ENCODE measurements around the gene TULP4.
A peak's percentile ranks its signal among the peaks of the same experiment; 100 is the strongest.

The TULP4 gene

DNA sequence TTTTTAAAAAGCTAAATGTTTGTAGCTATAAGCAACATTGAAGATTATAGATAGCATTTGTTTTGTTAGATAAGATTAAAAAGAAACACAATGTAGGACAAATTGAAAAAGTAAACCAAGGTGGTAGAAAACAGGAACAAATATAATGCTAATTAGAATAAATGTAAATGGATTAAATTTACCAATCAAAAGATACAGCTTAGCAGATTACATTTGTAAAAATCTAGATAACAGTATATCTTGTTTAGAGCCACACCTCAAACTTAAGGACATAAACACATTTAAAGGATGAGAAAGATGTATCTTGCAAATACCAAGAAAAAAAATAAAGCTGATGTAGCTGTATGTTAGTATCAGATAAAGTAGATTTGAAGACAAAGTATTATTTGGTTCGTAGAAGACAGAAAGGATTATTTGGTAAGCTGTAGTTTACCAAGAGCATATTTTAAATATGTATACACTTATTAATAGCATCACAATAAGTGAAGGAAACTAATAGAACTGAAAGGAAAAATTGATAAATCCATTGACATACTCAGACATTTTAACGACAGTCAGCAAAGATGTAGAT, 107.2 kb downstream of the TULP4 start:
- no peak for DNase-seq

DNA sequence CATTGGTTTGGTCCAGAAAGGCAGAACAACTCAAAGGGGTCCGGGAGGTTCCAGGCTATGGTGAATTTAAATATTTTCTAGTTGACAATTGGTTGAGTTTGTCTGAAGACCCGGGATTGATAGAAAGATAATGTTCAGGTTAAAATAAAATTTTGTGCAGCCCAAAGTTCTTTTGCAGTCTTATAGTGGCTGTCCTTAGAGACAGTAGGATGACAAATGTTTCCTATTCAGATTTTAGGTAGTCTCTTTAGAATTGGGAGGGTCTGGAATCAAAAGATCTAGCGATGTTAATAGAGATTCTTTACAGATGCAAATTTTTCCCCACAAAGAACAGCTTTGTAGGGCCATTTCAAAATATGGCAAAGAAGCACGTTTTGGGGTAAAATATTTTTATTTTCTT, 109.1 kb downstream of the TULP4 start:
- no peak for DNase-seq

GRCh38 chr6:158422629-158423238, 110.5 kb downstream of the TULP4 start:
- DNase-seq: no peak

- DNase-seq: no peak
Observed at GRCh38 chr6:158431036-158431435, 118.8 kb downstream of the TULP4 start.

DNA sequence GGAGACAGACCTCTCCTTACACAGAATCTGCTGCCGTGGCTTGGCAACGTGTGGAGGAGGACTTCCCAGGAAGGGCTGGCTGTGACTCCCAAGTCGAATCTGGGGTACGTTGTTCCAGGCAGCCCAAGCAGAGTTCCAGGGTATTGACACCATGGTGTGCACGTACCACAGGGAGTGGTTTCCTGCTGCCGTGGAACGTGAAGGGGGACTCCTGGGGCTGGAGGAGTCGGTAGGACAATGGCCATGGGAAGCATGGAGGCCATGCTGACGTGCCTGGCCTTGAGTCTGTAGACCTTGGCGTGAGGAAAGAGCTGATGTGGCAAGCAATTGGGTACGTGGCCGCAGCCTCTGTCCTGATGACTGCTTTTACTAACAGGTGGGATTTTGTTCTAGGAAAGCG, 119.3 kb downstream of the TULP4 start:
- DNase-seq: no peak

- DNase-seq: no peak
Observed at GRCh38 chr6:158437571-158437970, 125.3 kb downstream of the TULP4 start.

- no peak for DNase-seq
Observed at GRCh38 chr6:158438226-158438625, 126.0 kb downstream of the TULP4 start.

- DNase-seq: no peak
Observed at GRCh38 chr6:158439255-158439654, 127.0 kb downstream of the TULP4 start.

DNA sequence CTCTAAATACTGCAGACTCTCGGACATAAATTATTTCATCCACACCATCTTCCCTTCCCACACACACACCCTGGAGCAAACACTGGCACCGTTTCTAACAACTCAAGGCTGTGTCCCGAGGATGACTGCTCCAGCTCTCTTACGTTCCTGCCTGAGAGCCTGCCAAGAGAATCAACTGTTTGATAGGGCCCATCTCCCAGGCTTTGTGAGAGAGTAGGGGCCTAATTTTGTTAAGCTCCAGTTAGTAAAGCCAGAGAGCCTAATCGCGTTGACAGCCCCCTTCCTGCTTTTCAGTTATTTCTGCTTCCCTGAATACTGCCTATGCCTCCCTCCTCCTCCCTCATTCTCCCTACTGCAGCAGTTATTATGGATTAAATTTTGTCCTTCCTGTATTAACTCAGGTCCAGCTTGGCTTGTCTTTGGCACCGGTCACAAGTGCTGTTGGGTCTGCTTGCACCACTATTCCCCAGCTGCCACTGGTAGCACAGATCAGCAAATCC, 129.5 kb downstream of the TULP4 start:
- peak in 2 of 14 donors; percentile 12 to 58 for DNase-seq

- DNase-seq: no peak
Observed at GRCh38 chr6:158442306-158442705, 130.0 kb downstream of the TULP4 start.

DNA sequence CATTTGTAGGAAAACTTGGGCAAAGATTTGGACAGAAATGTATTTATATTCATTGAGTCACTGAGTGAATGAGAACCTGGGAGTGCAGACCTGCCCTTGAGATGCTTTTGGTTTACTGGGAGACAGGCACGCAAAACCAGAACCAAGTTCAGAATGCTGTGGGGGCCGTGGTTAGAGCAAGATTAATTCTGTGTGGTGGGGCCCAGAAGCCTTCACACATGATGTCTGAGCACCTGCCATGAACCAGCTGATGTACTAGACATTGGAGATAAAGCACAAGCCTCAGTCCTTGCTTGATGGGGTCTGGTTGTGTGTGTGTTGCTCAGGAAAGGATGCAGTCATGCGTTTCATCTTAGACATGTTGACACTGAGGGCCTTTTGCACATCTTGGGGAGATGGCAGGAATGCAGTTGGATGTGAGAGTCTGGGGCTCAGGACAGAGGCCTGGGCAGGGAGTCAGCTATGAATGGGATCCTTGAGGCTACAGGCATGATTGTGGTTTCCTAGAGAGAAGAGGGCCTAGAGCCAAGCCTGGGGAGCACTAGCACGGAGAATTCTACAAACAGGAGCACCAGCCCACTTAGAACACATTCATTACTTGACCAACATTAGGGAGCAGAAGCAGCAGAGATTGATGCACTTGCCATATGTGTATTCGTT, 133.3 kb downstream of the TULP4 start:
- no peak for DNase-seq

DNA sequence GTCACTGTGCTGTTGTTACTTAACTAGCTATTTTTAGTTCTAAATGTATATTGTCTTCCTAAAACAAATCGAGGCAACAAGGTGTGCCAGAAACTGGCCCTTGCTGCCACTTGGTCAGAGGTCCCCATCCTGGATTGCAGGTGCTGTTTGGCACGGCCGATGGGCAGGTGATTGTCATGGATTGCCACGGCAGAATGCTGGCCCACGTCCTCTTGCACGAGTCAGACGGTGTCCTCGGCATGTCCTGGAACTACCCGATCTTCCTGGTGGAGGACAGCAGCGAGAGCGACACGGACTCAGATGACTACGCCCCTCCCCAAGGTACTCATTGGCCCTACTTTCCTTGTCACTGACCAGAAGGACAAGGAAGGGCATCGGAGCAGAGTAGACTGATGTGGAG, 136.6 kb downstream of the TULP4 start:
- DNase-seq: peak in 1 of 14 donors; percentile 11

GRCh38 chr6:158452191-158452590, 139.9 kb downstream of the TULP4 start:
- DNase-seq: peak in 1 of 14 donors; percentile 51

DNA sequence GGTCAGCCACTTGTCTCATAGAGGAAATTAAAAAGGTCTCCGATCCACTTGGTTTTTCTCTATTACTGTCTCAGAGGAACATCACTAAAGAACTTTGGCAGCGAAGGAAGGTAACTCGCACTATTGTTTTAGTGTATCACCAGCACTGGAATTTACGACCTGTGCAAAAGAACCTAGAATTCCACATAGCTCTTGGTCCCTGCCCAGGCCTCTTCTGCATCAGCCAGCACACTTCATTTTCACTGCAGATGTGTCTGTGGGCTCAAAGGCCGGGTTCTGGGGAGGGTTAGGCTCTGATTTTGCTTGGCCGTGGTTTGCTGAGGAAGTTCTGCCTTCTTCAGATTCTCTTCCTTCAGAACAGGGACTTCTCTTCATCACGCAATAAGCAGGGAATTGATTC, 144.9 kb downstream of the TULP4 start:
- no peak for DNase-seq

GRCh38 chr6:158457616-158458278, 145.5 kb downstream of the TULP4 start:
- DNase-seq: peak in 1 of 14 donors; percentile 28

- DNase-seq: no peak
Observed at GRCh38 chr6:158459726-158460125, 147.5 kb downstream of the TULP4 start.

DNA sequence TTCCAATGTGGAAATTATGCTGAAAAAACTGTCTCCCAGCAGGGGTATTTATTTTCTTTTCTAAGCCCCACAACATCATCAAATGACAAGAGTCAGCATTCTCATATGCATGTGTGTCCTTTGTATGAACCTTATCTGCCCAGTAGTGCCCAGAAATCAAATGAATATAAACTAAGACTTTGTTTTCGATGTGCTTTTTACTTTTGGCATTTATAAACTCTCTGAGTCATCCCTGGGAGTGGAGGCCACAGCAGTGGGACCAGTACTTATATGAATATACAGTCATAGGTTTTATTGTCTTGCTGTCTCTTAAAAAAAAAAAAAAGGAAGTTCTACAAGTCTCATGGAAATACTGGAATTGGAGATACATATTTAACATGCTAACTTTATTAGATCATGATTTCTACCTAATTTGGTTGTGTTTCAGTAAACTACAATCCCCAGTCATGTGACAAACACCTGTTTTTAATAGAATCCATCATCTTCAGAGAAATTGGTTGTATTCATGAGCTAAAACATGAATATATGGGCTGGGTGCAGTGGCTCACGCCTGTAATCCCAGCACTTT, 148.4 kb downstream of the TULP4 start:
- DNase-seq: no peak

DNA sequence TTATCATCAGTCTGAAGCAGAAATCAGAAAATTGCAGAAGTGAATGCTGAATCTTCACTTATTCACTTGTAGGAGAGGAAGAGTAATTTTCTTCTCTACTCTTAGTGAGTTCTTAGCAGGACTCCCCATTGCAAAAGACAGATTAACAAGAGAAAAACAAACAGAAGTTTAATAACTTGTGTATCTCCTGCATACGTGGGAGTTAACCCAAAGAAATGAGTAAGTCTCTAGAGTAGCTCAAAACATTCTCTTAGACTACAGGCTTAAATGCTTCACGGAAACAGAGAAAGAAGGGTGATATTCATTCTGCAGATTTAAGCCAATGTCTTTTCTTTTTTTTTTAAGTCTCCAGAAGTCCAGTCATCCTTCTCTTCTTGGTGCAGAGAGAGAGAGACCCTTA, 149.7 kb downstream of the TULP4 start:
- DNase-seq: no peak

- no peak for DNase-seq
Observed at GRCh38 chr6:158464483-158464882, 152.2 kb downstream of the TULP4 start.

DNA sequence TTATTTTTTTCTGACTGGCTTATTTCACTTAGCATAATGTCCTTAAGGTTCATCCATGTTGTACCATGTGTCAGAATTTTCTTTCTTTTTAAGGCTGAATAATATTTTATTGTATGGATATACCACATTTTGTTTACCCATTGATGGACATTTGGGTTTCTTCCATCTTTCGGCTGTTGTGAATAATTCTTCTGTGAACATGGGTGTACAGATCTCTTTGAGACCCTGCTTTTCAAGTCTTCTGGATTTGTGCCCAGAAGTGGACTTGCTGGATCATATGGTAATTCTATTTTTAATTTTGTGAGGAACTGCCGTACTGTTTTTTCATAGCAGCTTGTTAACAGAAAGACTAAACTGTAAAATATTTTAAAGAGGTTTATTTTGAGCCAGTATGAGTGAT, 153.0 kb downstream of the TULP4 start:
- DNase-seq: no peak

DNA sequence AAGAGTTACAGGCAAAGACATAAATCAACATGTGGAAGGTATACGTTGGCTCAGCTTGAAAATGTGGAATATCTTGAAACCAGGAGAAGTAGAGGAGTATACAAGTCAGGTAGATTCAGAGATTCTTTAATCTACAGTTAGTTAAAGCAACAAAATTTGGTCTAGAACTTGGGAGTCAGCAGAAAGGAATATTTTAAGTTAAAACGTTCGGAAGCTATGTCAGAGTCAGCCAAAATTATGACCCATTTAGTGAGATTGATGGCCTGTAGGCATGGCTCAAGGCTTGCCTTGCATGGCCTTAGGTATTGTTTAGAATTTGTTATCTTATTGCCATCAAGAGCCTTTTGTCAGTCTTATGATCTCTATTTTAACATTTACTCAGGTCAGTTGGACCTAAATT, 153.5 kb downstream of the TULP4 start:
- DNase-seq: no peak

DNA sequence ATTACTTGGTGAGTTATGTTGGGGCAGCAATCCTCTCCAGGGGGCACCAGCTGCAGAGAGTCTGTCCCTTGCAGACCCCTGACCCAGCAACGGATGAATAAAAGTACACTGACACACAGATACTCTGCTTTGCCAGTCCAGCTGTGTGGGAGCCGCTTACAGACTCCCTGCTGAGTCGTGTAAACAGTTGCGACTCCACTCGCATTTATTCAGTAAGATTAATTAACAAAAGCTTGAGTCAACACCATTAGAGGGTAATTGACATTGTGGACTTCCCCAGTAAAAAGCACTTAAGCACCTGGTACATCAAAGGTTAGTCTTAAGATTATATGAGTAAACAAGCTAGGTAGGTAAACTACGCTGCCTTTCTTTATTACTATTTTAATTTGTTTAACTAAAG, 155.7 kb downstream of the TULP4 start:
- DNase-seq: no peak

DNA sequence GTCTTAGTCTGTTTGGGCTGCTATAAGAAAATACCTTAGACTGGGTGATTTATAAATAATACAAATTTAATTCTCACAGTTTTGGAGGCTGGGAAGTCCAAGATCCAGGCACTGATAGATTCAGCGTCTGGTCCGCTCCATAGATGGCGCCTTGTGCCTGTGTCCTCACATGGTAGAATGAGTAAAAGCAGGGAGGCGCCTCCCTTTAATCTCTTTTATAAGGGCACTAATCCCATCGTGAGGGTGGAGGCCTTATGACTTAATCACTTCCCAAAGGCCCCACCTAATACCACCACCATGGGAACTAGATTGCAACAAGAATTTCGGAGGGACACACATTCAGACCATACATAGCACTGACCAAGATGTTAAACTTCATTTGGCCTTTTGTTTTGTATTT, 156.4 kb downstream of the TULP4 start:
- no peak for DNase-seq

All from C1 segment of cervical spinal cord (tissue), 14 donors.